Embryonic facial prominence (tissue), 1 donor: Measurements from ENCODE around the gene SIGLEC6.

ENCODE experiments used
- DNase-seq: peaks from one replicate; pipeline ENCODE4 v3.0.0-alpha.2; 2016; ENCODE audit errors: extremely low spot score

Gene SIGLEC6

GRCh38 chr19:51548891-51549305 lies 17.4 kb upstream of the SIGLEC6 start:
- no peak for DNase-seq

GRCh38 chr19:51548213-51548651 lies 16.8 kb upstream of the SIGLEC6 start:
- no peak for DNase-seq

- DNase-seq, result no peak
Measured at GRCh38 chr19:51547397-51548212, 16.1 kb upstream of the SIGLEC6 start.

- no peak for DNase-seq
Measured at GRCh38 chr19:51546650-51547396, 15.4 kb upstream of the SIGLEC6 start.

- DNase-seq, result no peak
Measured at GRCh38 chr19:51546107-51546649, 14.7 kb upstream of the SIGLEC6 start.

GRCh38 chr19:51544038-51544437 lies 12.6 kb upstream of the SIGLEC6 start:
- no peak for DNase-seq

GRCh38 chr19:51542699-51543098 lies 11.2 kb upstream of the SIGLEC6 start:
- DNase-seq, result no peak

- DNase-seq, result no peak
Measured at GRCh38 chr19:51541458-51542357, 10.2 kb upstream of the SIGLEC6 start.

GRCh38 chr19:51539821-51540366 lies 8.4 kb upstream of the SIGLEC6 start:
- no peak for DNase-seq

- DNase-seq, result no peak
Measured at GRCh38 chr19:51535535-51535934, 4.1 kb upstream of the SIGLEC6 start.

- no peak for DNase-seq
Measured at GRCh38 chr19:51530616-51531015, 854 bp downstream of the SIGLEC6 start.

- DNase-seq, result no peak
Measured at GRCh38 chr19:51529301-51529700, 2.2 kb downstream of the SIGLEC6 start.

- no peak for DNase-seq
Measured at GRCh38 chr19:51525651-51526050, 5.8 kb downstream of the SIGLEC6 start.

- DNase-seq, result no peak
Measured at GRCh38 chr19:51524666-51525264, 6.7 kb downstream of the SIGLEC6 start.

- DNase-seq, result no peak
Measured at GRCh38 chr19:51521781-51522180, 9.7 kb downstream of the SIGLEC6 start.

- no peak for DNase-seq
Measured at GRCh38 chr19:51521357-51521756, 10.1 kb downstream of the SIGLEC6 start.

- no peak for DNase-seq
Measured at GRCh38 chr19:51520728-51521127, 10.7 kb downstream of the SIGLEC6 start.

- DNase-seq, result no peak
Measured at GRCh38 chr19:51514866-51515481, 16.5 kb downstream of the SIGLEC6 start.

- no peak for DNase-seq
Measured at GRCh38 chr19:51513968-51514367, 17.5 kb downstream of the SIGLEC6 start.

GRCh38 chr19:51511353-51511752 lies 20.1 kb downstream of the SIGLEC6 start:
- DNase-seq, result no peak
